Lung (tissue), 12 donors: ENCODE measurements around the gene ABLIM2. TPM values are rescaled to one million over a fixed set of nuclear protein-coding genes. Genes with fewer than 3 reads are reported as not detected.

ENCODE experiments used
- ATAC-seq: fragments of 200-7000 bp; cut with Tn5 transposase; one replicate; pipeline ENCODE4 v1.9.1; 2020; ENCODE audit warnings: moderate number of reproducible peaks; ENCODE audit not compliant: insufficient read depth, low FRiP score
- DNase-seq, 3 donors: peaks; one replicate each; pipeline ENCODE4 v3.0.0-alpha.2; 2013 to 2017
- H3K27ac ChIP-seq, 2 donors: one replicate each; pipeline ENCODE4 v1.5.1; 2013; ENCODE audit warnings: mild to moderate bottlenecking in 2 of 2, moderate library complexity in 2 of 2, control low read depth in 1 of 2, inconsistent platforms in 1 of 2, low read depth in 1 of 2, low read length in 1 of 2
- H3K27me3 ChIP-seq, 3 donors: one replicate each; pipeline ENCODE4 v1.5.1; 2013; ENCODE audit warnings: low read length in 2 of 3; ENCODE audit not compliant: control insufficient read depth in 3 of 3, insufficient read depth in 3 of 3
- H3K36me3 ChIP-seq, 4 donors: one replicate each; pipeline ENCODE4 v1.5.1; 2013; ENCODE audit warnings: low read length in 4 of 4, mild to moderate bottlenecking in 1 of 4, moderate library complexity in 1 of 4; ENCODE audit not compliant: control insufficient read depth in 4 of 4, insufficient read depth in 4 of 4
- H3K4me1 ChIP-seq, 5 donors: one replicate each; pipeline ENCODE4 v1.5.1; 2013; ENCODE audit warnings: low read length in 5 of 5, mild to moderate bottlenecking in 2 of 5, moderate library complexity in 1 of 5; ENCODE audit not compliant: control insufficient read depth in 5 of 5, insufficient read depth in 5 of 5
- H3K4me3 ChIP-seq: one replicate; pipeline ENCODE4 v1.5.1; 2013; ENCODE audit warnings: mild to moderate bottlenecking, control low read depth, moderate library complexity
- H3K9ac ChIP-seq, 2 donors: one replicate each; pipeline ENCODE4 v1.5.1; 2013; ENCODE audit warnings: low read length in 2 of 2, control low read depth in 1 of 2; ENCODE audit not compliant: insufficient read depth in 1 of 2
- H3K9me3 ChIP-seq, 4 donors: one replicate each; pipeline ENCODE4 v1.5.1; 2013; ENCODE audit warnings: low read length in 3 of 4, mild to moderate bottlenecking in 1 of 4, moderate library complexity in 1 of 4; ENCODE audit not compliant: control insufficient read depth in 4 of 4, insufficient read depth in 3 of 4
- CTCF ChIP-seq: IDR thresholded peaks from 2 replicates; pipeline ENCODE4 v1.5.1; 2012; ENCODE audit warnings: mild to moderate bottlenecking; ENCODE audit errors: control extremely low read depth, extremely low read depth
- WGBS, 2 donors: extraction: QIAGEN DNeasy Blood & Tissue Kit; methylation state at CpG; one replicate each; pipeline ENCODE4 v1.1.7; 2013; 5-methylcytosine and 5-hydroxymethylcytosine counted together
- polyA plus RNA-seq, 2 donors: library from polyadenylated mRNA; stranded (reverse); fragments of 200-250 nt; gene quantifications; one replicate each; pipeline ENCODE4 v1.2.1, GENCODE V29; 2013
- total RNA-seq, 2 donors: library from RNA; depleted of rRNA in 1 of 2; stranded (reverse); fragments of >200 nt in 1 of 2; gene quantifications; one replicate each; pipeline ENCODE4 v1.2.1, GENCODE V29; 2014 to 2021
- donor health status: control.
- donor health status: control.
- donor health status: Bipolar disorder and iron deficiency.
- donor health status: healthy.
- donor health status: DM: yes; HTN: yes; CAD: no.

ABLIM2 gene
- total and polyA plus RNA-seq, 4 donors: 1.7 to 10.9 (median 5.2) TPM

GRCh38 chr4:7962609-7963508 is 195.8 kb downstream of the ABLIM2 start:
- Histone ChIP-seq H3K27ac (no peak overlapping the region), H3K4me1 (peaks cover 0 to 31% (median 18%) of the 10 kb centered on the region in 5 donors), H3K4me3 (no peak overlapping the region), H3K9me3 (no peaks in the 10 kb centered on the region), H3K36me3 (no peaks in the 10 kb centered on the region), H3K27me3 (no peaks in the 10 kb centered on the region), H3K9ac (no peak overlapping the region)
- no peak for TF ChIP-seq CTCF
- 75 to 88% methylated on average over 17 of the region's 17 CpGs for WGBS, 2 donors
- ATAC-seq (no peak), DNase-seq (no peak)

GRCh38 chr4:7960790-7961655 is 197.6 kb downstream of the ABLIM2 start:
- H3K27me3 ChIP-seq: no peaks in the 10 kb centered on the region
- H3K36me3 ChIP-seq: no peaks in the 10 kb centered on the region
- H3K9ac ChIP-seq: no peak overlapping the region
- WGBS, 2 donors: 34 to 40% methylated on average over 19 of the region's 19 CpGs
- no peak overlapping the region for H3K4me3 ChIP-seq
- DNase-seq (peak; percentile 78 to 98 (median 95)), ATAC-seq (peak; percentile 8)
- TF ChIP-seq CTCF: no peak
- H3K4me1 ChIP-seq: peaks cover 0 to 44% (median 18%) of the 10 kb centered on the region in 5 donors
- H3K27ac ChIP-seq: peak overlapping the region in 1 of 2 donors; percentile 49
- H3K9me3 ChIP-seq: no peaks in the 10 kb centered on the region

- Histone ChIP-seq H3K36me3 (no peaks in the 10 kb centered on the region), H3K9me3 (no peaks in the 10 kb centered on the region), H3K9ac (no peak overlapping the region), H3K27me3 (no peaks in the 10 kb centered on the region), H3K4me3 (no peak overlapping the region), H3K27ac (peak overlapping the region in 1 of 2 donors; percentile 49), H3K4me1 (peaks cover 0 to 37% (median 18%) of the 10 kb centered on the region in 5 donors)
- DNase-seq: no peak
- no peak for ATAC-seq
- WGBS, 2 donors: 77% methylated on average over 11 of the region's 11 CpGs
- TF ChIP-seq CTCF: no peak
Measured at GRCh38 chr4:7960017-7960789, 198.4 kb downstream of the ABLIM2 start.
